ENCODE results near the gene ARID5B. TPM values are rescaled to one million over a fixed set of nuclear protein-coding genes. Genes with fewer than 3 reads are reported as not detected.

Gene ARID5B
- total RNA-seq, 1 experiment from 2014 or later: 1.4 TPM

DNA sequence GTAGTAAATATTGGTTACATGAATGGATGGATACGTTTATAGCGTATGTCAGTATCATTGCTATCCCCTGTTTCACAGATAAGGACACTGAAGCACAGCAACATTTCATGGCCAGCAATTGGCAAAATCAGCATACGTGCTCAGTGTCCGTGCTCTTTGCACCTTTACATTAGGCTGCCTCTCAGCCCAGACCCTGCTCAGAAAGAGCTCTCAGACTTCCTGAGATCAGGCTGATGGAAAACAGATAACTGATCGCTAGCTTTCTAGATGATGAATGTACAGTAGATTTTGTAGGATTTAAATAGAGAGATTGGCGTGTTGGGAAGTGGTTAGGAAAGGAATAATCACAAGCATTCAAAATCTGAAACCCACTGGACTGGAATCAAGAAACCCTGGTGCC lies 106.7 kb downstream of the ARID5B start:
- DNase-seq (ENCODE audit: extremely low read depth, low read depth): no peak

- DNase-seq (ENCODE audit: extremely low read depth, low read depth): no peak
These were observed 107.4 kb downstream of the ARID5B start for GRCh38 chr10:62008946-62009345.

GRCh38 chr10:62010366-62010765 lies 108.9 kb downstream of the ARID5B start:
- no peak for DNase-seq (ENCODE audit: extremely low read depth, low read depth)

DNA sequence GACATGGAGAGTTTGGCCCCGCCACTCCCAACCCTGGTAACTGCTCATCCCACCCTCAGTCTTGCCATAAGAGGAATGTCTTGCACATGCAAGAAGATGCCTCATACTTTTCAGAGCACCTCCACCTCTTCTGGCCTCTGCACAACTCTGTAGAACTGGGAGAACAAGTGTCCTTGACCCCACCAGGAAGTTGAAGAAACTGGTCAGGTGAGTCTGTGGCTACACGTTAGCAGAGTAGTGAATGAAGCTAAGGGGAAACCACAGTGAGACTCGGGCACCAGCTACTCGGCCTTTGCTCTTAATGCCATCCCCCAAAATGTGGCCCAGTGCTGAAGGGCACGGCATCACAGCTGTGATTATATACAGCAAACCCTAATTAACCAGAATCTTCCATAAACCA lies 110.1 kb downstream of the ARID5B start:
- no peak for DNase-seq (ENCODE audit: extremely low read depth, low read depth)

- no peak for DNase-seq (ENCODE audit: extremely low read depth, low read depth)
These were observed 110.8 kb downstream of the ARID5B start for GRCh38 chr10:62012318-62012717.

DNA sequence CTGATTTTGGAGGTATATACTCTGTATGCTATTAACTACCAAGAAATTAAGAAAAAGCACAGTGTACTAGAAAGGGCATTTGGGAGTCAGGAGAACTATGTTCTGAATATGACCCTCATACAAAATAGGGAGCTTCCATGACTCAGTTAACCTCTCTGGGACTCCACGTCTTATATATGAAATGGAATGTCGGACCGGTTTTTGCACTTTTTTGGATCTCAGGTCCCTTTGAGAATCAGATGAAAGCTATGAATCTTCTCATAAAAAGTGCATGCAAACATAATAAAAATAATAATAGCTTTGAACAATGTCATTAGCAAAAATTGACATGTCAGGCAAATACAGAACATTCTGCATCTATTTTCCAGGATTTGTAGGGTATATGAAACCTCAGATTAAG lies 113.0 kb downstream of the ARID5B start:
- DNase-seq (ENCODE audit: extremely low read depth, low read depth): no peak

GRCh38 chr10:62015994-62016393 lies 114.5 kb downstream of the ARID5B start:
- no peak for DNase-seq (ENCODE audit: extremely low read depth, low read depth)

- DNase-seq (ENCODE audit: extremely low read depth, low read depth): no peak
These were observed 115.4 kb downstream of the ARID5B start for GRCh38 chr10:62016623-62017490.

DNA sequence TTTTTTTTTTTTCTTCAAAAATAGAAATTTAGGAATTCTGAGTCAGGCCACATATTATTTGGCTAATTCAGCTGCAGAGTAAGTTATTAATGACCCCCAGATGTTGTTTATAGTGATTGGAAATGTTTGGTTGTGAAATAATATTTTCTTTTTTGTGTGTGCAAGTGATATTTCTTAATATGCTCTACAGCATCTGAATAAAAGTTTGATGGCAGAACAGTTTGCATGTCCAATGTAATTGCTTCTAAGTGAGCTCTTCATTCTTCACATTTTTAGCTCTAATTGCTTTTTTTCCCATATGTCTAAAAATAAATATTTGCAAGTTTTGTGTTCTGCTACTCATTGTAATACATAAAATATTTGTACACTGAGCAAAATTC lies 116.0 kb downstream of the ARID5B start:
- no peak for DNase-seq (ENCODE audit: extremely low read depth, low read depth)

DNA sequence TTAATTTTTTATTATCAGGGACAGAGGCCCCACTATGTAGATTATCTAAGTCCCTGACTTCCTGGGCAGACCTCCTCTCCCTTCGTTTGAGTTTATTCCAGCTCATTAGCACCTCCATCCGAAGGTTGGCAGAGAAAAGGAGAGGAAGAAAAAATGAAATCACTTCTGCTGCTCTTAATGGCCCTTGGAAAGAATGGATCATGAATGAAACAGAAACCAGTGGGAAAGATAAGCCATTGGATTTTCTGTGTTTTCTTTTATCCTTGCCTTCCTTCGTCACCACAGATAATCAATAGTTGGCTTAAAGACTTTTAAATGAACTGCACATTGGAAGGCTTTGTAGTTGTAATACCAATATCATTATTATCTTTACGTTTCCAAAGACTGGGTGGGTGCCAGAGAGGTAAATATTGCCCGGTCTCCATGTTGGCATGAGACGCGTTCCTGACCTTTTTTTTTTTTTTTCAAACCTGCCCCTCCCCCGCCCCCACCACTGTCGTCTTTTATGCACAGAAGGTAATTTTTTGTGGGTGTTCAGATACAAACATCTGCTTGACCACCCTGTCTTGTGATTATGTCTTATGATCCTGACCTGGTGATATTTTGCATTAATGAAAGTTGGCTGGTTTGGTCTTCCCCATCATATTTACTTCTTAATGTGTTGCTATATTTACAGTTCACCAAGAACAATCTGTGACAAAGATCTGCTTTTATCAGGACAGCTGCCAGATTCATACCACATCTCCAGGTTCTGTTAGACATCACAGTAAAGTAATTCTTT lies 116.8 kb downstream of the ARID5B start:
- no peak for DNase-seq (ENCODE audit: extremely low read depth, low read depth)

DNA sequence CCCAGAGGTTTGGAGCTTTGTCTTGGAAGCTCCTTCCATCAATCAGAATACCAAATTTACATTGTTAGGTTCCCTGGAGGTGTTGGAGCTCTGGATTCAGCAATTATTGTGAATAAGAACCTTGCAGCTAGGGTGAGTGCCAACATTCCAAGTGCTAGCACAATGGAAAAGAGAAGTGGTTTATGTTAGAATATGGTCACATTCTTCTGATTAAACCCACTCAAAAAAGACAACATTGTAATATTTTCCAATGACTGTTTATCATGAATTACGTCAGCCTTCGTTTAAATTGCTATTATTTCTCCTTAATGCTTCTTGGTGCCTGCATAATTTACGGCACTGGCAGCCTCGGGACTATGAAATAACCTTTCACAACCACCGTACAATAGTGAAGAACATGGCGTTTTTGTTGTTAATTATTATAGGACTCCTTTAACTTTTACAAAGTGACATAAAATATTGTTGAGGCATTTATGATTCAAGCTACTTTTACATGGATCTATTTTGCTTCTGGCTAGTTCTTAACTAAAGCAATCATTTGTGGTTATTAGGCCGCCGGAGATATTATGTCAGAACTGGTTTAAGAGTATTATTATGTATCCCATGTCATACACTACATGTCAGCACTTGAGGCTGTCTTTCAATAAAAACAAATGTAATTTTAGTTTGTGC lies 117.7 kb downstream of the ARID5B start:
- DNase-seq (ENCODE audit: extremely low read depth, low read depth): no peak

DNA sequence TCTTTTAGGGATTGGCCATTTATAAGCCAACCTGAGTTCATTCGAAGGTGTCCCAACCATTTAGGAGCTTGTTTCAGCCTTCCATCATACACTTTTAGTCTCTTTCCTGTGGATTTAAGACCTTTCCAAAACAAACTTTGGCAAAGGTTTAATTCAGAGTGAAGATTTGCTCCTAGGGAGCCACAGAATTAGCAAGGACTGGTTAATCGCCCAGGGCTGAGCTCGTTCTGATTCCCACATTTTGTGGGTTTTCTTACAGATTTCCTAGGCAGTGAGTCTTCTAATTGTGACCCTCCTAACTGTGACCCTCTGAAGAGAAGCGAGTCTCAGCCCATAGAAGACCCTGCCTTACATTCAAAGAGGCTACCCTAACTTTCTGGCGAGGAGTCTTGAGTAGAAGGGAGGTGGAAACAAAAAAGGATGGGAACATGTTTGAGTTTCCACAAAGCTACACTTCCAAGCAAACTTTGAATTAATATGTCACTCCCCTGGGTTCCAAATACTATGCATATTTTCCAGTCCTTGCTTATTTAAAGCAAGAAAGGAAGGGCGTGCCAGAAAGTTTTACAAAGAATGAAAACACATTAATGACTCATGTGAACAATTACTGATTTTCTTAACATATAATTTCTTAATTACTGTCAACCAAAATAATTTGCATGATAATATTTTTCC lies 118.3 kb downstream of the ARID5B start:
- DNase-seq (ENCODE audit: extremely low read depth, low read depth): no peak

DNA sequence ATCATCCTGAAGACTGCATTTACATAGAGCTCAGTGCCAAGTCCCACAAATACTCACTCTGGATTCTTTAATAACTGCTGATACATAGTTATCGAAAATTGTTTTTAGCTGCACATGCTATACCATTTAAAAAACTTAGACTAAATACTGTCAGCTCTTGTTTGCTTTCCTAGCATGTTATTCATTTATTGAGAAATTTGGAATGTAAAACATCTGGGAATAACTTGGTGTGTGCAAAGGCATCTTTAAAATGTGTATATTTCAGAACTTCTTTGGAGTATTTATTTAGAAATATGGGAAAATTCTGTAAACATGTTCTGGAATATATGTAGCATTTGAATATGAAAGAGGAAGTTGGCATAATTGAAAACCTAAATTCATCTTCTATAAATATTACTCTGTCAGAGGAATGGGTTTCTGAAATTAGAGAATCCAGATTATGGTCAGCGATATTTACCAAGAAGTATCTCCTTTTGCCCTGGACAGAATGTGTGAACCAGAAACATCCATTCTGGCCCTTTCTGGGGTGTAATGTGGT lies 119.7 kb downstream of the ARID5B start:
- no peak for DNase-seq (ENCODE audit: extremely low read depth, low read depth)

DNA sequence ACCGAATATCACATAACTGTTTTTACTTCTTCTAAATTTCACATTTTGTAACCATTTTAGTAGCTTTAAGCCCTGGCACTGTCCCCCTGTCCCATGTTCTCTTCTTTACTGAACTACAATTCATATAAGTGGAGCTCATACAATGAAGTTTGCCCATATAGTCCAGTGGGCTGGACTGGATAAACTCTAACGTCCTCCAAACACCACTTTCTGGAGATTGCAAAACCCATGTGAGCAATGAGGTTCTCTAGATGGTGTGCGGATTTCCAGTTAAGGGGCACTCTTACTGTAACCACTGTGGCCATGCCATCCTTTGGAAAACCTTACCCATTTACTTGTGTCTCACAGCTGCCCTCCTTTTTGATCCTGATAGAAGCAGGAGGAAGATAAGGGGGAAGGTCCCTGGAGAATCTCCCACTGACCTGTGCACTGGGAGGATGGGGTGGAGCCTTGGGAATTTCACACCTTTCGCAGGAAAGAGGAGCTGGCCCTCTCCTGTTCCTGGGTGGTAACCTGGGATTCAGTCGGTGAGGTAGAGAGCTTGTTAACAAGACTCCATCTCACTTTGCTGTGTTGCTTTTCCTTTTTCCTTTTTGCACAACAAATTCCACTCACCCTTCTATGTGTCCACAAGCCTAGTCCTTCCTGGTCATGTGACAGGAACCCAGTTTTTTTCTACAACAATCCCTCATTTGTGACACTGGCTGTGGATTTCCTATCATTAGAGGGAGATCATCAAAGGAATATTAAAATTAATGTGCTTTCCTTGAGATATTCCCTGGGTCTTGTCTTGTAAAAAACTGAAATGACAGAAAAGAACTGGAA lies 120.7 kb downstream of the ARID5B start:
- DNase-seq (ENCODE audit: extremely low read depth, low read depth): no peak

DNA sequence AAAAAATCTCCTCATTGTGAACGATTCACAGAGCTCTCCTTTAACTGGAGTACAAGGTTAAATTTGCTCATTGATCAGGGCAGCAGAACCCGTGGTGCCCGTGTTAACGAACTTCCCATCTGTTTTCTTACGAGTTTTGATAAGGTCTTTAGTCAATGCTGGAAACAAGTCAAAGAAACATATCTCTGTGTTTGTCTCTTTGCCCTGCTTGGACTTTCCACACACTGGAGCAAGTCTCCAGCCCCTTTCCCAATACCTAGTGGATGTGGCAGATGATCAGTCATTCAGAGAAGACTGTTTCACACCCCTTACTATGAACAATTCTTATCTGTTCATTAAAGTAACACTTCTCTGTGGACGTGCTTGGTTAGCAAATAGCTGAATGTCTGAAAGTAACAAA lies 121.3 kb downstream of the ARID5B start:
- DNase-seq (ENCODE audit: extremely low read depth, low read depth): no peak

GRCh38 chr10:62023329-62023728 lies 121.8 kb downstream of the ARID5B start:
- no peak for DNase-seq (ENCODE audit: extremely low read depth, low read depth)

- DNase-seq (ENCODE audit: extremely low read depth, low read depth): no peak
These were observed 122.7 kb downstream of the ARID5B start for GRCh38 chr10:62024026-62024701.

DNA sequence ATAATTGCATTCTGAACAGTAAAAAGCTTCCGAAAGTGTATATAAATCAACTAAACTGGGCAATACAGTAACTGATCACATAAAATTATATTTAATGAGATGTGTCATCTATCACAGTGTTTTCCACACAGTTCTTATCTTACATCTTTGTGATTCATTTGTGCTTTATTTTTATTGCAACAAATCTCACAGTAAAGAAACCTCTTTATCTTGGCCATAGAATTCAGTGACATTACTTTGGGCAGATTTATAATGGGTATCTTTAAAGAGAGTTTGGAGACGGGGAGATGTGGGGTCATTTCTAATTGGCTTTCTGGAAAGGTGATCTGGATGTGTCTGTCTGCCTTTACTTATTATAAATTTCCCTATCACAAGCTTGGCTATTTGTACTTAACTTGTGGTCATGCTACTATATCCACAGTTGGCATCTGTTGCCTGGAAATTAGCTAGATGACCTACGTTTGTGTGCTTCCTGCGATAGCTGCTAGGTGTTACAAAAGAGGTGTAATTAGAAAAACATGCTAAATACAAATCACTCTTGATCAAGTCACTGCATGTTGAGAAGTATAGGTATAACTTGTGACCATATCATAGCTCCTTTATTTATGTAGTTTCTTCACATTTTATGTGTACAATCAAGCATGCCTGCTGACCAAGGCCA lies 123.8 kb downstream of the ARID5B start:
- DNase-seq (ENCODE audit: extremely low read depth, low read depth): no peak

All from NCI-H460 (cell line).